ENCODE measurements around the gene RACK1. TPM values are rescaled to one million over a fixed set of nuclear protein-coding genes. Genes with fewer than 3 reads are reported as not detected.
A peak's percentile ranks its signal among the peaks of the same experiment; 100 is the strongest.
"Not testable (repeated sequence)": the region's sequence is repeated elsewhere in the genome, so short reads cannot be mapped to it uniquely, and the experiment has no call there.

Gene RACK1
- 1,000 to 10,000 TPM; 2,254 to 3,332 (median 2,569) TPM for total RNA-seq

- Histone ChIP-seq H3K27me3 (no peaks in the 10 kb centered on the region), H3K4me3 (replicated peaks in 1 of 3) (peak within 1 kb of the TSS; percentile 42 to 67 (median 59)), H3K27ac (peak within 1 kb of the TSS; percentile 80 to 95 (median 93)), H3K36me3 (peaks cover 34 to 35% of the 10 kb centered on the region in 2 donors), H3K4me1 (peaks cover 32 to 43% of the 10 kb centered on the region in 2 donors), H3K9me3 (no peaks in the 10 kb centered on the region)
- peak; percentile 92 for DNase-seq
- intact Hi-C loops (cut with DNase I), result no loop called here
- TF ChIP-seq CTCF (IDR thresholded peaks at IDR 0.05) (peak in 1 of 6 experiments; percentile 16), POLR2A (IDR thresholded peaks at IDR 0.05) (peak; percentile 71 to 82)
- 0% methylated on average over 36 to 42 of the region's 50 CpGs for WGBS, 2 donors
Measured at GRCh38 chr5:181243564-181244343, at the start of gene RACK1. TSS of gene RACK1 (minus strand) at chr5:181243906. CDS start at chr5:181243800, 106 bp downstream.

GRCh38 chr5:181287331-181287730 is 43.6 kb upstream of the RACK1 start:
- H3K9me3 ChIP-seq; H3K4me3 ChIP-seq (replicated peaks in 1 of 3); DNase-seq; H3K27ac ChIP-seq; intact Hi-C loops (cut with DNase I); H3K4me1 ChIP-seq; H3K36me3 ChIP-seq; H3K27me3 ChIP-seq: not testable (repeated sequence)
- WGBS, 2 donors, result 68 to 83% methylated on average over 1 of the region's 1 CpG

GRCh38 chr5:181285962-181286705 is 42.4 kb upstream of the RACK1 start:
- intact Hi-C loops (cut with DNase I); H3K4me1 ChIP-seq; H3K36me3 ChIP-seq; H3K4me3 ChIP-seq (replicated peaks in 1 of 3); H3K27me3 ChIP-seq; DNase-seq; H3K27ac ChIP-seq; H3K9me3 ChIP-seq: not testable (repeated sequence)
- WGBS, 2 donors, result 91 to 96% methylated on average over 9 of the region's 10 CpGs

- DNase-seq; H3K9me3 ChIP-seq; H3K4me1 ChIP-seq; intact Hi-C loops (cut with DNase I); H3K36me3 ChIP-seq; H3K27me3 ChIP-seq; H3K27ac ChIP-seq; H3K4me3 ChIP-seq (replicated peaks in 1 of 3): not testable (repeated sequence)
- WGBS, 2 donors, result 75 to 86% methylated on average over 3 to 4 of the region's 6 CpGs
Measured at GRCh38 chr5:181283841-181284755, 40.4 kb upstream of the RACK1 start.

- H3K4me3 ChIP-seq (replicated peaks in 1 of 3), result no peak overlapping the region
- 87 to 89% methylated on average over 11 to 13 of the region's 13 CpGs for WGBS, 2 donors
- no peak for DNase-seq
Measured at GRCh38 chr5:181283347-181283746, 39.6 kb upstream of the RACK1 start.

More at GRCh38 chr5:181283347-181283746, 39.6 kb upstream of the RACK1 start:
- TF ChIP-seq CTCF (IDR thresholded peaks at IDR 0.05), result no peak
- TF ChIP-seq POLR2A (IDR thresholded peaks at IDR 0.05), result no peak
- H3K9me3 ChIP-seq, result no peaks in the 10 kb centered on the region
- no peaks in the 10 kb centered on the region for H3K27me3 ChIP-seq
- intact Hi-C loops (cut with DNase I), result no loop called here
- no peaks in the 10 kb centered on the region for H3K4me1 ChIP-seq
- no peak overlapping the region for H3K27ac ChIP-seq
- H3K36me3 ChIP-seq, result no peaks in the 10 kb centered on the region

Measured in thyroid gland (tissue), 4 donors.